KMS-11 (cell line): ENCODE results near the gene PAMR1.

Source experiments
- H2AFZ ChIP-seq: fragments of 200-600 bp; sonication (generic); 2 replicates; pipeline ENCODE4 v1.6.1; 2016; ENCODE audit warnings: antibody characterized with exemption, mixed run types, low read depth
- H3K27ac ChIP-seq: fragments of 200-600 bp; sonication (generic); 2 replicates; pipeline ENCODE4 v1.6.1; 2016; ENCODE audit warnings: mild to moderate bottlenecking, mixed run types
- H3K27me3 ChIP-seq: fragments of 200-600 bp; sonication (generic); 2 replicates; pipeline ENCODE4 v1.6.1; 2017; ENCODE audit warnings: mild to moderate bottlenecking, low read depth, mixed run types, moderate library complexity; ENCODE audit not compliant: insufficient read depth
- H3K36me3 ChIP-seq: fragments of 200-600 bp; sonication (generic); 2 replicates; pipeline ENCODE4 v1.6.1; 2017; ENCODE audit warnings: mild to moderate bottlenecking, mixed run types; ENCODE audit not compliant: insufficient read depth
- H3K4me1 ChIP-seq: fragments of 200-600 bp; sonication (generic); 2 replicates; pipeline ENCODE4 v1.6.1; 2016; ENCODE audit warnings: mild to moderate bottlenecking, low read depth, mixed run types; ENCODE audit not compliant: poor library complexity, severe bottlenecking
- H3K4me2 ChIP-seq: fragments of 200-600 bp; sonication (generic); 2 replicates; pipeline ENCODE4 v1.7.0; 2016; ENCODE audit warnings: mild to moderate bottlenecking, mixed run types
- H3K4me3 ChIP-seq: fragments of 200-600 bp; sonication (generic); IDR thresholded peaks from 2 replicates; pipeline ENCODE4 v1.6.1; 2017; ENCODE audit warnings: low read depth, low read length, mixed read lengths; ENCODE audit not compliant: insufficient read depth
- H3K79me2 ChIP-seq: fragments of 200-600 bp; sonication (generic); 2 replicates; pipeline ENCODE4 v1.6.1; 2016; ENCODE audit warnings: low read depth, mixed run types; ENCODE audit not compliant: insufficient read depth
- H3K9ac ChIP-seq: fragments of 200-600 bp; sonication (generic); 2 replicates; pipeline ENCODE4 v1.6.1; 2016; ENCODE audit warnings: mild to moderate bottlenecking, mixed run types
- H4K20me1 ChIP-seq: fragments of 200-600 bp; sonication (generic); 2 replicates; pipeline ENCODE4 v1.6.1; 2016; ENCODE audit warnings: mild to moderate bottlenecking, mixed run types; ENCODE audit not compliant: insufficient read depth
- CTCF ChIP-seq: fragments of 200-600 bp; sonication (generic); conservative IDR thresholded peaks from 2 replicates; pipeline ENCODE4 v1.6.1; 2017; ENCODE audit warnings: low read depth, mild to moderate bottlenecking, antibody characterized with exemption, low read length, moderate library complexity, mixed read lengths

The PAMR1 gene

GRCh38 chr11:35486934-35487333 lies 38.5 kb downstream of the PAMR1 start:
- Histone ChIP-seq H3K27me3 (no peaks in the 10 kb centered on the region; the same call in 1 of the 2 replicates), H3K36me3 (no peaks in the 10 kb centered on the region), H4K20me1 (no peaks in the 10 kb centered on the region), H3K4me2 (no peak overlapping the region), H3K79me2 (no peaks in the 10 kb centered on the region), H3K4me3 (no peak overlapping the region), H3K4me1 (no peaks in the 10 kb centered on the region), H2AFZ (no peak overlapping the region), H3K9ac (no peak overlapping the region), H3K27ac (no peak overlapping the region)
- no peak for TF ChIP-seq CTCF

- no peak overlapping the region for H2AFZ ChIP-seq
- H3K4me2 ChIP-seq, result no peak overlapping the region
- H3K9ac ChIP-seq, result no peak overlapping the region
- H3K27ac ChIP-seq, result no peak overlapping the region
- no peaks in the 10 kb centered on the region; the same call in 1 of the 2 replicates for H3K27me3 ChIP-seq
- no peak overlapping the region for H3K4me3 ChIP-seq
- no peaks in the 10 kb centered on the region for H3K79me2 ChIP-seq
- no peaks in the 10 kb centered on the region for H3K4me1 ChIP-seq
- no peaks in the 10 kb centered on the region for H3K36me3 ChIP-seq
- H4K20me1 ChIP-seq, result no peaks in the 10 kb centered on the region
- no peak for TF ChIP-seq CTCF
Observed at GRCh38 chr11:35486446-35486845, 39.0 kb downstream of the PAMR1 start.

- no peaks in the 10 kb centered on the region for H3K36me3 ChIP-seq
- no peak overlapping the region for H3K4me3 ChIP-seq
- no peak overlapping the region for H3K27ac ChIP-seq
- no peak overlapping the region for H2AFZ ChIP-seq
- peak; percentile 87 for TF ChIP-seq CTCF
- no peak overlapping the region for H3K4me2 ChIP-seq
- no peaks in the 10 kb centered on the region; the same call in 1 of the 2 replicates for H3K27me3 ChIP-seq
- H3K9ac ChIP-seq, result no peak overlapping the region
- no peaks in the 10 kb centered on the region for H4K20me1 ChIP-seq
- no peaks in the 10 kb centered on the region for H3K79me2 ChIP-seq
- no peaks in the 10 kb centered on the region for H3K4me1 ChIP-seq
Observed at GRCh38 chr11:35485656-35486322, 39.6 kb downstream of the PAMR1 start.

GRCh38 chr11:35484435-35484834 lies 41.0 kb downstream of the PAMR1 start:
- Histone ChIP-seq H4K20me1 (no peaks in the 10 kb centered on the region), H3K27ac (no peak overlapping the region), H3K4me2 (no peak overlapping the region), H3K4me3 (no peak overlapping the region), H3K4me1 (no peaks in the 10 kb centered on the region), H3K9ac (no peak overlapping the region), H2AFZ (no peak overlapping the region), H3K79me2 (no peaks in the 10 kb centered on the region), H3K36me3 (no peaks in the 10 kb centered on the region), H3K27me3 (no peaks in the 10 kb centered on the region; the same call in 1 of the 2 replicates)
- no peak for TF ChIP-seq CTCF
